DMS53 treated with DMSO at 0.1 percent for 48 hours (cell line): Measurements from ENCODE around the gene TGFB3.

ENCODE experiments used
- DNase-seq: peaks from one replicate; lab custom pipeline; 2025; ENCODE audit not compliant: unreplicated experiment; lab: John Stamatoyannopoulos, UW

Gene TGFB3

GRCh38 chr14:75987201-75987970, 5.6 kb upstream of the TGFB3 start:
- no peak for DNase-seq

GRCh38 chr14:75986439-75986765, 4.6 kb upstream of the TGFB3 start:
- no peak for DNase-seq

GRCh38 chr14:75985618-75986438, 4.0 kb upstream of the TGFB3 start, which contains the start of gene IFT43:
IFT43 (plus strand) TSS chr14:75985763; CDS start chr14:75985787, 24 bp downstream.
- DNase-seq, result peak; percentile 29

- DNase-seq, result no peak
These were observed 2.9 kb upstream of the TGFB3 start for GRCh38 chr14:75984674-75985073.

- no peak for DNase-seq
These were observed 1.2 kb upstream of the TGFB3 start for GRCh38 chr14:75983019-75983358.

GRCh38 chr14:75982266-75983018, 647 bp upstream of the TGFB3 start:
- peak; percentile 30 for DNase-seq

GRCh38 chr14:75980856-75981255, 939 bp downstream of the TGFB3 start:
- DNase-seq, result no peak

- DNase-seq, result no peak
These were observed 1.9 kb downstream of the TGFB3 start for GRCh38 chr14:75979648-75980565.

GRCh38 chr14:75979071-75979571, 2.7 kb downstream of the TGFB3 start:
- DNase-seq, result no peak

- DNase-seq, result no peak
These were observed 3.5 kb downstream of the TGFB3 start for GRCh38 chr14:75978249-75978731.

- DNase-seq, result no peak
These were observed 4.2 kb downstream of the TGFB3 start for GRCh38 chr14:75977582-75977943.

GRCh38 chr14:75976826-75977581, 4.8 kb downstream of the TGFB3 start:
- DNase-seq, result no peak

- peak; percentile 22 for DNase-seq
These were observed 8.9 kb downstream of the TGFB3 start for GRCh38 chr14:75972801-75973421.

- no peak for DNase-seq
These were observed 10.3 kb downstream of the TGFB3 start for GRCh38 chr14:75971509-75971908.

GRCh38 chr14:75970989-75971388, 10.8 kb downstream of the TGFB3 start:
- DNase-seq, result no peak

GRCh38 chr14:75969891-75970290, 11.9 kb downstream of the TGFB3 start:
- no peak for DNase-seq

GRCh38 chr14:75969126-75969525, 12.7 kb downstream of the TGFB3 start:
- DNase-seq, result no peak

GRCh38 chr14:75968456-75968855, 13.3 kb downstream of the TGFB3 start:
- DNase-seq, result no peak

- no peak for DNase-seq
These were observed 13.9 kb downstream of the TGFB3 start for GRCh38 chr14:75967866-75968265.
